GM21390 (cell line): ENCODE results near the gene HDDC3.

Experiments used
- ATAC-seq: cut with Tn5 transposase; IDR thresholded peaks from one replicate; pipeline ENCODE4 v1.9.1; 2021; ENCODE audit not compliant: unreplicated experiment

The HDDC3 gene

GRCh38 chr15:90892498-90893174 is 39.7 kb downstream of the HDDC3 start:
- no peak for ATAC-seq

GRCh38 chr15:90892023-90892422 is 40.3 kb downstream of the HDDC3 start:
- no peak for ATAC-seq

- no peak for ATAC-seq
Observed at GRCh38 chr15:90891346-90891949, 40.9 kb downstream of the HDDC3 start.

- ATAC-seq = no peak
Observed at GRCh38 chr15:90890839-90891238, 41.5 kb downstream of the HDDC3 start.

GRCh38 chr15:90889736-90890456 is 42.5 kb downstream of the HDDC3 start:
- no peak for ATAC-seq

GRCh38 chr15:90889313-90889730 is 43.0 kb downstream of the HDDC3 start:
- ATAC-seq = no peak

GRCh38 chr15:90887037-90887481 is 45.3 kb downstream of the HDDC3 start:
- no peak for ATAC-seq

GRCh38 chr15:90886291-90886614 is 46.1 kb downstream of the HDDC3 start:
- ATAC-seq = no peak

- peak; percentile 50 for ATAC-seq
Observed at GRCh38 chr15:90885432-90886290, 46.7 kb downstream of the HDDC3 start.

- ATAC-seq = no peak
Observed at GRCh38 chr15:90884719-90885431, 47.5 kb downstream of the HDDC3 start.

- no peak for ATAC-seq
Observed at GRCh38 chr15:90883976-90884718, 48.2 kb downstream of the HDDC3 start, which contains the start of gene FES. Gene FES, plus strand, starts transcription at chr15:90884504. Its CDS starts 542 bp downstream, at chr15:90885046.

GRCh38 chr15:90883526-90883975 is 48.8 kb downstream of the HDDC3 start:
- no peak for ATAC-seq

- no peak for ATAC-seq
Observed at GRCh38 chr15:90882781-90883525, 49.4 kb downstream of the HDDC3 start.

GRCh38 chr15:90881978-90882721 is 50.2 kb downstream of the HDDC3 start:
- no peak for ATAC-seq

- no peak for ATAC-seq
Observed at GRCh38 chr15:90881181-90881977, 51.0 kb downstream of the HDDC3 start.

GRCh38 chr15:90880381-90881145 is 51.8 kb downstream of the HDDC3 start:
- no peak for ATAC-seq
